NCI-H1694 (cell line): ENCODE measurements around the gene ALK.

Experiments used
- DNase-seq: peaks from one replicate; lab custom pipeline; 2025; lab: John Stamatoyannopoulos, UW

ALK gene

GRCh38 chr2:29607038-29607420 is 314.4 kb downstream of the ALK start:
- no peak for DNase-seq

DNA sequence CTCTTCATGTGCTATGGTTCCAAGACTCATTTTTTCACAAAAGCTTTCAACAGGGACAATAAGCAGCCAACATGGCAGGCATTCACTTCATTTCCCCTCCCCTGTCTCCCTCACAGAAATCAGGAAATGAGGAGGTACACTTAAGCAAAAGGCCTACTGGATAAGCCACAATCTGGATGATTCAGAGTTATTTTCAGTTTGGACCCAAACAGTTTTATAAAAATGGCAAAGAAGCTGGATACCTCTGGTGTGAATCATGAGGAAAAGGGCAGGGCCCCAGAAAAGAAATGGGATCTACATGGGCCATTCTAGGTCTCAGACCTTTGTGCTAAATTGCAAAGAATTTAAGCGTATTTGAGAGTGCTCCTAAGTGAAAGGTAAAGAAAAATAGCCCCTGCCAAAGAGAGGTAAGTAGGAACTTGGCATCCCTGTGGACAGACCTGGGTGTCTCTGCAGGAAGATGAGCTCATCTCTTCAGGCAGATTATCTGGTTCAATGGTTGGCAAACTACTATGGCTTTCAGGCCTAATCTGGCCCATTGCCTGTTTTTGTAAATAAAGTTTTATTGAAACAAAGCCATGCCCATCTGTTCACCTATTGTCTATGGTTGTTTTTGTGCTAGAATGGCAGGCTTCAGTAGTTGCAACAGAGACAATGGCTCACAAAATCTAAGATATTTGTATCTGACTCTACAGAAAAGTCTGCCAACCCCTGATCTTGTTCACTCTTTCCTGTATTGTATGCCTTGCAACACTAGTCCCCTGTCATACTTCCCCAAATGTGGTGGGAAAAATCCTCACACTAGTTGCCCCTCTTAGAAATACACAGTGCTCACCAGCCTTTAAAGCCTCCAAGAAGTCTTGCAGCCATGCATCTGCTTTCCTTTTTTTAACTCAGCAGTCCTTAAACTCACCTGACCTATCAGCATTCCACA is 315.0 kb downstream of the ALK start:
- peak; percentile 20 for DNase-seq

GRCh38 chr2:29603341-29603740 is 318.0 kb downstream of the ALK start:
- DNase-seq: no peak

DNA sequence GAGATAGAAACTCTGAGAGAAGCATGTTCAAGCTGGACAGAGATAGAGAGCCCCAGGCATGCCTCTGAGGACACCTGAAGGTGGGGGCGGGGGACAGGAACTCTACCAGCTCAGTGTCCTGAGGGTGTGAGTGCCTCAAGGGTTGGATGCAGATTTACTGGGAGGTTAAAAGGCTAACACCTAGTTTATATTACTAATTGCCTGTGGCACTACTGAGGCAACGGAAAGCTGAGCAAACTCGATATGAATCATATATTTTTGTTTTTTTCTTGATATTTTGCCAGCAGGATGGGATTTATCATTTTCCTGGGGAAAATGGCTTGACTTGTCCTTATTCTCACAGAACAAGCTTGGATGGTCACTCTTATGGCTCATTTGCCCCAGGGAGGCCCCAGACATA is 319.5 kb downstream of the ALK start:
- DNase-seq: no peak

- DNase-seq: no peak
These were observed 320.1 kb downstream of the ALK start for GRCh38 chr2:29601321-29601720.

DNA sequence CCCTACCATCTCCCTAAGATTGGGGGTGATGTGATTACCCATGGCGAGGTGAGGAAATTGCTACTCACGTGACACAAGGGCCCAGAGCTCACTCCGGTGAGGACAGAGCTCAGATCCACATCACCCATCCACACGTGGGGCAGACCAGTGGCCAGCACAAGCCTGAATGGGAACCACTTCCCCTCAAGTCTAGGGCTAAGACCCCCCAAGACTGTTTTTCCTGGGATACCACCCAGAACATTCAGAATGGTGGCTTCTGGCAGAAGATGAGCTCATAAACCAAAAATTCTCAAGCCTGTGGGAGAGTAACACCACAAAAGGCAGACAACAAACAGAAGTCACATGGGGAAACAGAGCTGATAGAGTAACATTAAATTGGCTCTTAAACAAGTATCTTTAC is 321.4 kb downstream of the ALK start:
- no peak for DNase-seq

- no peak for DNase-seq
These were observed 322.4 kb downstream of the ALK start for GRCh38 chr2:29598978-29599377.

- no peak for DNase-seq
These were observed 324.4 kb downstream of the ALK start for GRCh38 chr2:29597035-29597434.

DNA sequence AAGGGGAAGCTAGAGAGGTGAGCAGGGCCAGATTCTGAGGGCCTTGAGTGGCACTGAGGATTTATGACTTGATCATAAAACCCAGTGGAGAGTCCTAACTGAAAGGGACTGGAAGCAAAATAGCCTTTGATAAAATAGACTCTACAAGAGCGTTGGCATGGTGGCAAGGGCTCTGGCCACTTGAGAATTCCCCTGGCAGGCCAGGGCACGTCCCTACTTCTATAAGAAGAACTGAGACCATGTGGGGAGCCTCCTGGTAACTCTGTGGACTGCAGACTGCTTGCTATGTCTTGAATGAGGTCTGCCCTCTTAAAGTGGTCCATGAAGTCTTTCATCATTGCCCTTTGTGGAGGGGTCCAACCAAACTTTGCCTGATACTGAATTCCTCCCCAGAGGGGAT is 324.8 kb downstream of the ALK start:
- DNase-seq: no peak

GRCh38 chr2:29591600-29591999 is 329.8 kb downstream of the ALK start:
- DNase-seq: no peak

GRCh38 chr2:29590211-29590610 is 331.2 kb downstream of the ALK start:
- DNase-seq: no peak

DNA sequence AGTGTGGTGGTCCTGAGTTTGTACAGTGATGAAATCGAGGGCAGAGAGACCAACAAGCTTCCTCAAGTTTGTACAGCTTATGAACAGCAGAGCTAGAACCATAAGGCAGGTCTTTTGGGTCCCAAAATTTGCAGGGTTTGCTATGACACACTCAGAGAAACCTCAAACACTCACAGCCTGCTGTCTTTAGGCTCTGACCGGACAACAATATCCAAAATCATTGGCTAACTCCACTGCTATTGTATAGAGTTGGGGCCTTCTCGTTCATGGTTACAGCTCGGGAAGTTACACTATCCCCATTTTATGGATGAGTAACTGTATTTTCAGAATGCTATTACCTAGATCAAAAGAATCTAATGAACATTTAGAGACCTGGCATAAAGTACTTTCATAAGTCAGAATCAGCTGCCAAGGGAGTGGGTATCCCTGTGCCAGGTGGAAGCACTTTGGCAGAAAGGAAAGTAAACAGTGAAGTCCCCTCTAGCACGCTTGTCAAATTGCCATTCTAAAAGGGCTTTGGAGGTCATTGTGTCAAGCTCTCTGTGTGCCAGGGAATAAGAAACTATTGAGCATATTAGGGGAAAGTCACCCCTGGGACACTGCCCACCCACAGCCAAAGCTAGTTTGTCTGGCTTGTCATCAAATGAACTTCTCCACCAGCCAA is 331.8 kb downstream of the ALK start:
- DNase-seq: no peak

GRCh38 chr2:29587402-29588190 is 333.8 kb downstream of the ALK start:
- DNase-seq: no peak

DNA sequence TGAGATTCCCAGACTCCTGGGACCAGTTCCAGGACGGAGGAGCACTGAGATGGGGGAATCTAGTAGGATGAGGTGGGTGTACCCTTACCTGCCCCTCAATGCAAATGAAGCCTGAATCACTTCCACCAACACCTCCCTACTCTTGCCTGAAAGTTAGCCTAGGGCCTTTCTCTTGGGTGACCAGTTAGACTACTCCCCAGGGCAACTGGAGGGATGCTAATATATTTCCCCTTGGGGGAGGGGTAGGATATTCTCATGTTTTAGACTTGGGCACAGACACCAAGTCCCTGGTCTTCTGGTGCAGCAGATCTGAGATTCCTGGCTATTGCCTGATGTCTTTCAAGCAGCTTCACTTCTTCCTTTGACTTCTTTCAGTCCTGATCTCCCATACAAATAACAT is 334.5 kb downstream of the ALK start:
- no peak for DNase-seq

- DNase-seq: no peak
These were observed 337.7 kb downstream of the ALK start for GRCh38 chr2:29583548-29584156.

DNA sequence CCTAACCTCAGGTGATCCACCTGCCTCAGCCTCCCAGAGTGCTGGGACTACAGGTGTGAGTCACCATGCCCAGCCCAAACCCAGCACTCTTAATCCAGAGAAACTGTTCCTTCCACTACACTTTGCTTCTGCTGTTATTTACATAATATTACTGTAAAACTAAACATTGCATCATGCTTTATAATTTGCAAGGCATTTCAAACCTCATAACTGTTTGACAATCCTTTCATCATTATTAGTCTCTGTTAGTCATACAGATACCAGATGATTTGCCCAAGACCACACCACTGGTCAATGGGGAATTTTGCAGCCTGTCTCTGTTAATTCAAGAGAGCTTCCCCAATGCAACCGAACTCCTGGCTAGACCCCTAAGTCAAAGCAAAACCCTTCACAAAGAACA is 338.3 kb downstream of the ALK start:
- no peak for DNase-seq

DNA sequence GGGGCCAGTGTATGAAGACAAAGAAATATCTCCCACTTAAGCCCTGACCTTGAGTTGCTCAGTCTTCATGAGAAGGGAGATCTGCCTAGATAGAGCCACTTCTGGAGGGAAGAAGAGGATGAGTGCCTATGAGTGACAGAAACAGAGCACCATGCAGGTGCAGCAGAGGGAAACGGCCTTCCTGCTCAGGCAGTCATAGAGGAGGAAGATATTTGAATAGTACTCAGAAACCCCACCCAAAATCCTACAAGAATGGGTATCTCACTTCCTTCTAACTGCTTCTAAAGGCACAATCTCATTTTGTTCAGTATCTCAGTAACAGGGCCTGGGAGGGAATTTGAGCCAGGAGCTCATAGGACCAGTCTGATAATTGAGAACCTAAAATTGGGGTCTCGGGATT is 339.3 kb downstream of the ALK start:
- no peak for DNase-seq

DNA sequence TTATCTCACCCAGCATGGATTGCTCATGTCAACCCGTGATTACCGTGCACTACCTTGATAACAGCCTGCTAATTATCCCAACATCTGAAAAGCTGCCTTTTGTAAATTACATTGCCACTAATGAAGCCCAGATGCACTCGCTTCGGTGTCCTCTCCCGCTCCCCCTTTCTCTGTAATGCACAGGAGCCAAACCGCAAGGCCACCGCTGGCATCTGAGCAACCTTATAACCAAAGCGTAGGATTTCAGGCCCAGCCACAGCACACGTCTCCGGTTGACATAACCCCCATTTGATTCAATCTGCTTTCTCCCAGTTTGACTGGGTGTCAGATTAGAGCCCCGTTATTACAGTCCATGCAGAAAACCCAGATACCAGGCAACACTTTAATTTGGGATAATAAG is 341.2 kb downstream of the ALK start:
- no peak for DNase-seq

DNA sequence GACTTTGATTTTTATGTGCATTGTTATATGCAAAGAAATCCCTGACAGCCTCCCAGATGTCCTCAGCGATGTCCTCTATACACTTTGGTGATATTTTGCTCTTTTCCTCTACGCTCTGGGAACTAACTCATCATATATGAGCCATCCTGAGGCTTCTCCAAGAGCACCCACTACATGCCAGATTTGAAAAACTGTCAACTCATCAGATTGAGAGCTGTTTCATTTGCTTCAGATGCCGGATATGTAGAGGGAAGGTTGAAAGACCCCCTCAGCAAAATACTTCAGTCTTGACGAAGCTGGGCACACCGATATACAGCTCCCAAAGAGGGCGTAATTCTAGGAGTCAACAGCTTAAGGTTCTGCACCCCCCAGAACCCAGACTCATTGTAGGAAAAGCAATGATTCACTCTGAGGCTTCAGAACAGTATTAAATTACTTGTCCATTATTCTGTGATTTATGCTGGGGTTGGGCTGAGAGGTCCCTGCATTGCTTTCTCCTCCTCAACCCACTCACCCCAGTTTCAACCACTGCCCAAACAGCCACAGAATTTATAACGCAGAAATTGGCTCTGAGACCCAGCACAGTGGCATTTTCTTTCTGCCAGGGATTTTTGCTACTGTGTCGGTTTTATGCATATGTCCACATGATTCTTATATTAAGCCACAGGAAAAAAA is 341.8 kb downstream of the ALK start:
- no peak for DNase-seq

- DNase-seq: no peak
These were observed 343.2 kb downstream of the ALK start for GRCh38 chr2:29578084-29578598.

DNA sequence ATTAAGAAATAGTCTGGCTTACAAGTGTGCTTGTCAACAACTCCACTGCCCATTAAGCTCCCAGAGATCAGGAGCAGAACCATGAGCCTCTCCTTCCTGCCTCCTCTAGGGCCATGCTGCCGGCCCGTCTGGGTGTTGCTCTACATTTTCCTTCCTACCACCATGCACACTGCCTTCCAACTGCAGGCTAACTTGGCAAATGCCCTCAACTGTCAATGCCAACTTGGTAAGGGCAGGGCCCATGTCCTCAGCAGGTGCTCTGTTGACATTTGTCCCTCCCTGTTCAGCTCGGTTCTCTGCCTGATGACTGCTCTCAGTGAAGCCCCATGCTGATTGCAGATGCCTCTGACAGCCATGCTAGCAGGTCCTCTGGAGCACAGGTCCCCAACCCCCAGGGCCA is 345.2 kb downstream of the ALK start:
- no peak for DNase-seq
